G401.6 (cell line): Measurements from ENCODE around the gene RAB4A.
A peak's percentile ranks its signal among the peaks of the same experiment; 100 is the strongest.
"Not testable (repeated sequence)": the region's sequence is repeated elsewhere in the genome, so short reads cannot be mapped to it uniquely, and the experiment has no call there.

ENCODE experiments used
- FAIRE-seq: peaks from 2 replicates; lab custom pipeline; 2012; peaks lifted over from hg19 to GRCh38; lab: Jason Lieb, UNC

RAB4A gene

DNA sequence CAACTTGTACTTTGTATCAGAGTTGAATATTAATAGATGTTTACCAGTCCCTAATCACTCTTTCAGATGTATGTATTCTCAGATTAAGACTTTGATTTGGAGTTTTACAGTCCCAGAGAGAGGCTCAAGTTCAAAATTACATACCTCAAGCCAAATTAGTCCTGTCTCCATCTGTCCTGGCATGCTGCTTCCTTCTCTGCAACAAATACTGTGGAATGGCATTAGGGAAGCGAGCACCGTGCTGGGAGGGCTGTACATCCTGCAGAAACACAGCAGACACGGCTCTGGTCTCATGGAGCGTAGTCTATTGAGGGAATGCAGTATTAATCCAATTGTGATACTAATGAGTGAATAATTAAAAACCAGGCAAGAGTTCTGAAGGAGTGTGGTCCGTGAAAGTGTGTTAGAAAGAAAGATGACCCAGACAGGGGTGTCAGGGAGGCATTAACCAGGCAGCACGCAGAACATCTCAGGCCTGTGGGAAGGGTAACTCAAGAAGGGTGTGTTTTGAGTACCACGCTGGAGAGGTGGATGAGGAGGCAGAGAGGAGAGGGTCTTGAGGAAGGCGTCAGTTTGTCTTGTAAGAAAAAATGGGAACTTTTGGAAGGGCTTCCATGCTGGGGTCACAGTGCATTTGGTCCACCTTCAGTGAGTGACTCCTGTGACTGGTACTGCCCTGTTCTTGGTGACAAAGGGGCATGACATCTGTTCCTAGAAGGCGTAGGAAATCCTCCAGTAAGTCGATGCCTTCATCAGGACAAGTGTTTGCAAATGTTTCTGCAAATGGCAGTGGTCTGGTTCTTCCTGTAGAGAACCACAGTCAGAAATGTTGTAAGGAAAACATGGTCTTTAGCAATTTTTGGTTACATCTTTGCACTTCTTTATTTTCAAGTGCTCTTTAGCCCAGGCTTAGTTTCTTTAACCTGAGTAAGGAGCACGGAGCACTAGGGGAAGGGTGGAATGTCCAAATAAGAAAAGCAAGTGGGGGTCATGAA is 1.6 kb downstream of the RAB4A start:
- FAIRE-seq: no peak

GRCh38 chr1:229273507-229274232 is 2.8 kb downstream of the RAB4A start:
- no peak for FAIRE-seq

DNA sequence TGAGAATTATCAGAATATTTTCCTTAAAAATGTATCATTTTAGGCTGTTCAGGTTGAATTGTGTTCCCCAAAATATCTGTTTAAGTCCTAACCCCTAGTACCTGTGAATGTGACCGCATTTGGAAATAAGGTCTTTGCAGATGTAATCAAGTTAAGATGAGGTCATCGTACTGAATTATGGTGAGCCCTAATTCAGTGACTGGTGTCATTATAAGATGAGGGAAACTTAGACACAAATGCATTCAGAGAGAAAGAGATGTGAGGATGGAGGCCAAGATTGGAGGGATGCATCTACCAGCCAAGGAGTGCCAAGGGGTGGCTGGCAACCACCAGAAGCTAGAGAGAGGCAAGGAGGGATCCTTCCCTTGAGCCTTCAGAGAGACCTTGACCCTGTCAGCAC is 4.1 kb downstream of the RAB4A start:
- no peak for FAIRE-seq

GRCh38 chr1:229278120-229278741 is 7.3 kb downstream of the RAB4A start:
- FAIRE-seq: no peak

DNA sequence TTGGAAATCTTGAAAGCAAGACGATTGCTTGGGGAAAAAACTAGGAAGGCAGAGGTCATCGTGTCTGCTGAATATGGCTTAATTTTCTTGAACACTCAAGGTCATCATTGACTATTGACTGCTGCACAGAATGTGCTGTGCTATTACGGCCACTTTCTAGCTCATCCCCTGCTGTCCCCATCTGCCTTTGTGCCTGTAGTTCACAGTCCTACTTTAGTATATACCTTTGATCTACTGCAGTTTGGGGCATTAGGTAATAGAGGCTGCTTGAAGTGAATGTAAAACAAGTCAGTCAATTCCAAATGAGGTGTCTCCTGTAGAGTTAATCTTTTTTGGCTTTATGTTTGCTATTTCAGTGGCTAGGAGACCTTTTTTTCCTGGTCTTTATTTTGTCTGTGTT is 8.3 kb downstream of the RAB4A start:
- FAIRE-seq: no peak

DNA sequence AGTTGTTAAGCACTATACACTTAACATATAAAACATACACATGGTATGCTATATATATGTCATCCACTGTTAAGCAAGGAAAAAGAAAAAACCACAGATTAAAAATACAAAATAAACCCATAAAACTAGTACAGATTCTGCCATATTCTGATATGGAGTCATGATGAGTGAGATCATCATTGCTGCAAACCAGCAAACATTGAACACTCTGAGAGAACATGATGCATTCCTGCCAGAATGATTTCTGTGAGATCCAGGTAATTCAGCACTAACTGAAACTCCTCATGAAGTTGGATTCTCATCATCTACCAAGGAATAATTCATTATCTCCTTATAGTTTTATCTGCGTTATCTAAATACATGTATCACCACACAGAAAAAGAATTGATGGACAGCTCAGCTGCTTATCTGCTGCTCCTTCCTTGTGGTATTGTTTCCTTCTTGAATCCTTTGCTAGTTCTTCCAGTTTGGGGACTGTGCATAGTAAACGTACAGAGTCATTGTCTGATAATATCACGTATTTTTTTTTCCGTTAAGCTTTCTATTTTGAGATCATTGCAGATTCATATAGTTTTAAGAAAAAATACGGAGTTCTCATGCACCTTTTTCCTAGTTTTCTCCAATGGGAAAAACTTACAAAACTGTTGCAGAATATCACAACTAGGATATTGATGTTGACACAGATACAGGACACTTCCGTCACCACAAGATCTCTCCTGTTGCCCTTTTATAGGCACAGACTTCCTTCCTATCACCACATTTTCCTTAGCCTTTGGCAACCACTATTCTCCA is 9.3 kb downstream of the RAB4A start:
- no peak for FAIRE-seq

- FAIRE-seq: no peak
These were observed 10.0 kb downstream of the RAB4A start for GRCh38 chr1:229280921-229281320.

- FAIRE-seq: peak; percentile 31
These were observed 10.5 kb downstream of the RAB4A start for GRCh38 chr1:229281339-229281926.

DNA sequence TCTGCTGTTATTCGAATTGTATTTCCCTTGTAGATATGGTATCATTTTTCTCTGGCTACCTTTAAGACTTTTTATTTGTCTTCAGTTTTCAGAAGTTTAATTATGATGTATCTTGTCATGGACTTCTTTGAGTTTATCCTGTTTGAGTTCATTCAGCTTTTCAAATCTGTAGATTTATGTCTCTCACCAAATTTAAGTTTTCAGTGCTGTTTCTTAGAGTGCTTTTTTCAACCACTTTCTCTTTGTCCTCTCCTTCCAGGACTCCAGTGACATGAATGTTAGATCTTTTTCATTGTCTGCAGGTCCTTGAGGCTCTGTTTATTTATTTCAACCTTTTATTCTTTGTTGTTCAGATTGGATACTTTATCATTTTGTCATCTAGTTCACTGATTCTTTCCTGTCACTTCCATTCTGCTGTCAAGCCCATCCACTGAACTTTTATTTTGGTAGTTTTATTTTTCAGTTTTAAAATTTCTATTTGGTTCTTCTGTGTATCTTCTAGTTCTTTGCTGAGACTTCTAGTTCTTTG is 11.4 kb downstream of the RAB4A start:
- no peak for FAIRE-seq

DNA sequence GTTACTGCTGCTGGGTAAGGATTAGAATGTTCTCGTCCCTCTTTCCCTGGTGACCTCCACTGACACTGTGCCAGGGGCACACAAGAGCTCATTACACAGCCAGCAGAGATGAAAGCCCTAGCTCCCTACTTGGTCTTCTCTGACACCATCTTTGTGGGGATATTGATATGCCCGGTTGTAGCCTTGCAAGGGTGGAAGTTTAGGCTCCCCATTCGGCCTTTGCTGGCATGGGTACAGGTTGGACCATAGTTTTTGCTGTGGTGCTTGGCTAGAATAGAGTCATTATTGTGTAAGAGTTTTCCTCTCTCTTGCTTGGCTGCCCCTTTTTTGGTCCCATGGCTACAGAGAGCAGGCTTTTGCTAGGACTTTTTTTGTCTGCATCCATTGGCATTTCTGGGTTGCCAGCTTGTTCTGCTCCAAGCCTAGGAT is 12.3 kb downstream of the RAB4A start:
- no peak for FAIRE-seq

DNA sequence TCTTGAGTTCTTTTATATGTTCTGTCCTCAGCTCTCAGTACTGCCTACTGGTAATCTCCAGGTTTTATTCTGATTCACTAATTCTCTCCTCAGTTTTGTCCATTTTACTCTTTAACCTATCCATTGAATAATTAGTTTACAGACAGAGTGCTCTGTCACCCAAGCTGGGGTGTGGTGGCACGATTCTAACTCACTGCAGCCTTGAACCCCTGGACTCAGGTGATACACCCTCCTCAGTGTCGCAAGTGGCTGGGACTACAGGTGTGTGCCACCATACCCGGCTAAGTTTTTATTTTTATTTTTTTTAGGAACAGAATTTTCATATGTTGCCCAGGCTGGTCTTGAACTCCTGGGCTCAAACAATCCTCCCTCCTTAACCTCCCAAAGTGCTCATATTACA is 14.0 kb downstream of the RAB4A start:
- FAIRE-seq: no peak

DNA sequence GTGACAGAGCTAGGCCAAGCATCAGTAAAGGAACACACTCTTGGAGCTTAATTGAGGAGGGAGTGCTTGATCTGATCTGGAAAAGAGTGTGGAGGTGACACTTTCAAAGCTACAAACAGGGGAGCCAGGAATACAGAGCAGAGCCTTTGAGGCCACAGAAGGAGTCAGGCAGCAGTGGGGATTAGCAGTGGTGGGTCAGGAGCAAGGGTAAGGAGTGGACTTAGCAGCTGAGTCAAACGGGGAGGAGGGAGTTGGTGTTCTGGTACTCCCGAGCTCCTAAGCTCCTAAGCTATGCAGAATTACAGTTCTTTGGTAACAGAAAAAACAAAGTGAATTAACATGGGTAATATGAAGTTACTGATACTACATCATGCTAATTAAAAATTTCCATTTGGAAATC is 14.5 kb downstream of the RAB4A start:
- FAIRE-seq: no peak

DNA sequence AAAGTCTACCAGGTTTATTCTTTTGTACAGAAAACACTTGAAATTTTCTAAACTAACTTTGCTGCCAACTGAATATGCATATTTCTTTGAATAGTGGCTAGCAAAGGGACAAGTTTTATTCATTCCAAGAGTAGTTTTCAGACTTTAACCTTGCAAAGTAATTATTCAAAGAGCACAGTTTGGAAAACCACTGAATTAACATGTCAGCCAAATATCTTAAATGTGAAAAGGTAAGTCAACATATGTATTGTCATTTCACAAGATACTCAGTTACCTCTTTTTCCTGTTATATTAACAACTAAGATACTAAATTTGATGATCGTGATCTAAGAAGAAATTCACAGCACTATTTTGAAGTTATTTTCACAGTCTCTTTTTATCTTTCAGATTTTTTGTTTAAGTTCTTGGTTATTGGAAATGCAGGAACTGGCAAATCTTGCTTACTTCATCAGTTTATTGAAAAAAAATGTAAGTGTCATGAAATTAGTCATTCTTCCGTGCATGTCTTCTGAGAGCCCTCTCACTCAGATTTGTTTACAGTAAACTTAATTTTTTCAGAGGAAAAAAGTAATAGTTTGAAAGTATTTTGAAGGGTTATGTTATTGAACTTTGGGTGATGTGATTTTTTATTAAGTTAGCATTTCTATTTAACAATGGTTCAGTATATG is 15.3 kb downstream of the RAB4A start:
- FAIRE-seq: no peak

DNA sequence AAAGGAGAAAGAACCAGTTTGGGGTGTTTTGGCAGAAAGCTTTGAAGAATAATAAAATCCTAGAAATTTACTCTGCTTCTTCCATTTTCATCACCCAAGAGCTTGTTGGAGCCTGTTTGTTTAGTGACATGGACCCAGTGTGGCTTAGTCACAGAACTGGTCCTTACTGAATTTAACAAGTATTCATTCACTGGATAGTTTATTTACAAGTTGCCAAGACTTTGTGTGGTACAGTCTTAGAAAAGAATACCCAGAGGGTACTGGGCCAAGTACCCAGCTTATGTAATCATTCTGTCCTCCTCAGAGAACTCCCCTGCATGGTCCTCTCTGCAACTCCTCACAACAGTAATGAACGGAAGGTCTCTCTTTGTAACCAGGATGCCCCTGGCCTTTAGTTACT is 16.4 kb downstream of the RAB4A start:
- FAIRE-seq: no peak

- no peak for FAIRE-seq
These were observed 17.6 kb downstream of the RAB4A start for GRCh38 chr1:229288516-229288915.

GRCh38 chr1:229291686-229292085 is 20.8 kb downstream of the RAB4A start:
- not testable (repeated sequence) for FAIRE-seq

DNA sequence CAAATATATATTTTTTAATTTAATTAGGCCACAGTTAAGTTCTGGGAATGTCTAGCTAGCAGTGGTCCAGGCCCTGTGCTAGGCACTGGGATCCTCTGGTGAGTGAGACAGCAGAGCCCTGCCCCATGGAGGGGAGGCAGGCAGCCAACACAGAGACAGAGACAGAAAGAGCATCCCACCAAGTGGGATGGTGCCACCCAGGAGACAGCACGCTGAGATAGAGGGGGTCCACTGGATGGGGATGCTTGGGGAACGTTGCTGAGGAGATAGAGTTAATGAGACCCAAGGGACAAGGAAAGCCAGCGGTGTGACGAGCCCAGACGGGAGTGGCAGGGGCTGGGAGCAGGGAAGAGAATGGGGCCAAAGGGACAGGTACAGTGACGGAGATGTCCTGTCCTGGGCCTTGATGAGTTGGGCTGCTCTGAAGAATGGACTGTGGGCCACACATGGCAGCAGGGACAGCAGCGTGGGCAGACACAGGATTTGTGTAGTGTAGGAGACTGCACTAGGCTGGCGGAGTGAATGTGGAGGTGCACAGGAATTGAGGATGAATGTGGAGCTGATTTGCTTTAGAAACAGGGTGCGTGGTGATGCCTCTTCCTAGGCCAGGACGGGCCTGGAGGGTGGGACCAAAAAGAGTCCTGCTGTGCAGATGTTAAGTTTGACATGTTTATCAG is 22.8 kb downstream of the RAB4A start:
- no peak for FAIRE-seq

DNA sequence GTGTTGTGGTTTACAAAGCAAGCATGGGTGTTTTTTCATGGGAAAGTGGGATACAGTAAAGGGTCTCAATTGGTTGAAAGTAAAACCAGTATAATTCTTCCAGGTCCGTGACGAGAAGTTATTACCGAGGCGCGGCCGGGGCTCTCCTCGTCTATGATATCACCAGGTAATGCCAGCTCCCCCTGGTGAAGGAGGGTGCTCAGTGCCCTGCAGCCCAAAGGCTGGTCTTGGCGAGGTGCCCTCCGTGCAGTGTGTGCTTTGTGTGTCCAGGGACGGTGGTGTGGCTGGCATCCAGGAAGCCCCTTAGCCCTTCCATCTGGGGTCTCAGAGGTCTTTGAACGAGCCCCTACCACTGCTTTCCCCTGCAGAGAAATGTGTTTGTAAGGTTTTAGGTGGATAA is 24.8 kb downstream of the RAB4A start:
- FAIRE-seq: no peak

DNA sequence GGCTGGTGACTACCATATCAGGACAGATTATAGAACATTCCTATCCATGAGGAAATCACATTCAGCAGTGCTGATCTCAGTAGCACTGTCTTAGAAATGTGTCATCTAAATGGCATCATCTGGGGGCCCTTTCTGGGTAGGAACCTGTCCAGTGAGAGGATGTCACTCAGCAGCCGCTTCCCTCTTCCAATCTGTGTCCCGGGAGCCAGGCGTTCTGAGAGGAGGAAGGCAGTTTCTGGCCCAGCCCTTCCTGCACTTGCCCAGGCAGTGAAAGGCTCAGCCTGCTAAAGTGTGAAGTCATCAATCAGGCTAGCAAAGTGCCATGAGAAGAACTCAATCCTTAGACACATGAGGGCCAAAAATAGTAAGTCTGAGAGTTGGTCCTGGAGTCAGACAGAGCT is 25.6 kb downstream of the RAB4A start:
- no peak for FAIRE-seq

- no peak for FAIRE-seq
These were observed 26.8 kb downstream of the RAB4A start for GRCh38 chr1:229297746-229298145.
